Uterus (tissue), 4 donors: ENCODE measurements around the gene HAPLN2. TPM values are rescaled to one million over a fixed set of nuclear protein-coding genes. Genes with fewer than 3 reads are reported as not detected.
"Not testable (repeated sequence)": the region's sequence is repeated elsewhere in the genome, so short reads cannot be mapped to it uniquely, and the experiment has no call there.

Source experiments
- DNase-seq, 2 donors: peaks; one replicate each; pipeline ENCODE4 v3.0.0-alpha.2; 2019 to 2020
- H3K27ac ChIP-seq, 2 donors: fragments of 200-600 bp; sonication (generic); 1 replicate in 1 of 2; 2 replicates in 1 of 2; pipeline ENCODE4 v1.5.1; 2016 to 2018
- H3K27me3 ChIP-seq, 2 donors: fragments of 200-600 bp; sonication (generic); one replicate each; pipeline ENCODE4 v1.5.1; 2018 to 2019; ENCODE audit warnings: control low read depth in 1 of 2
- H3K36me3 ChIP-seq, 2 donors: fragments of 200-600 bp; sonication (generic); one replicate each; pipeline ENCODE4 v1.5.1; 2019; ENCODE audit warnings: control low read depth in 1 of 2
- H3K4me1 ChIP-seq, 2 donors: fragments of 200-600 bp; sonication (generic); one replicate each; pipeline ENCODE4 v1.5.1; 2018 to 2019; ENCODE audit warnings: control low read depth in 1 of 2
- H3K4me3 ChIP-seq, 2 donors: fragments of 200-600 bp; sonication (generic); 1 replicate in 1 of 2; 2 replicates in 1 of 2; pipeline ENCODE4 v1.5.1; 2018 to 2019; ENCODE audit warnings: mild to moderate bottlenecking in 1 of 2
- H3K9me3 ChIP-seq, 2 donors: fragments of 200-600 bp; sonication (generic); one replicate each; pipeline ENCODE4 v1.5.1; 2019; ENCODE audit warnings: control low read depth in 1 of 2
- CTCF ChIP-seq, 4 experiments: fragments of 200-600 bp in 2 of 4; fragments of 450-650 bp in 2 of 4; sonication (generic) in 2 of 4; IDR thresholded peaks; one replicate each; pipeline ENCODE4 v1.5.1; 2016 to 2019; ENCODE audit warnings: antibody characterized with exemption in 4 of 4, mild to moderate bottlenecking in 2 of 4, moderate library complexity in 1 of 4
- POLR2A ChIP-seq, 2 donors: fragments of 450-650 bp; IDR thresholded peaks; one replicate each; pipeline ENCODE4 v1.6.1; 2016; ENCODE audit warnings: antibody characterized with exemption in 2 of 2, mild to moderate bottlenecking in 1 of 2, moderate library complexity in 1 of 2
- intact Hi-C: fragments of 100-400 bp; cut with DNase I; formaldehyde crosslinking; loops from one replicate; pipeline ENCODE4 v1.15.1; 2023; ENCODE audit warnings: low total_unique reads
- total RNA-seq, 4 donors: library from RNA; depleted of rRNA in 3 of 4; stranded (reverse); fragments of >200 nt in 3 of 4; gene quantifications; one replicate each; pipeline versions ENCODE4 v1.1.0 to v1.2.4, GENCODE V29; 2014 to 2023
- donor health status: DM: yes; HTN: yes; CAD: no.

Gene HAPLN2
- total RNA-seq, 4 donors from 2014 or later = 0.77 to 3.9 TPM; not detected in 2

GRCh38 chr1:156582388-156583017, 36.7 kb upstream of the HAPLN2 start:
- Histone ChIP-seq H3K4me1 (no peaks in the 10 kb centered on the region), H3K9me3 (no peaks in the 10 kb centered on the region), H3K27me3 (no peaks in the 10 kb centered on the region), H3K4me3 (no peak overlapping the region), H3K36me3 (no peaks in the 10 kb centered on the region), H3K27ac (no peak overlapping the region)
- no peak for DNase-seq
- TF ChIP-seq CTCF (IDR thresholded peaks at IDR 0.05) (no peak), POLR2A (IDR thresholded peaks at IDR 0.05) (no peak)
- intact Hi-C loops = no loop called here

- no peak overlapping the region for H3K27ac ChIP-seq
- peak; percentile 67 to 83 for DNase-seq
- TF ChIP-seq CTCF (IDR thresholded peaks at IDR 0.05) (peak; percentile 89 to 92 (median 92)), POLR2A (IDR thresholded peaks at IDR 0.05) (no peak)
- H3K36me3 ChIP-seq = no peaks in the 10 kb centered on the region
- H3K9me3 ChIP-seq = no peaks in the 10 kb centered on the region
- intact Hi-C loops = no loop called here
- H3K4me3 ChIP-seq = no peak overlapping the region
- H3K4me1 ChIP-seq = no peaks in the 10 kb centered on the region
- H3K27me3 ChIP-seq = no peaks in the 10 kb centered on the region
Measured at GRCh38 chr1:156583821-156584622, 35.2 kb upstream of the HAPLN2 start.

GRCh38 chr1:156584813-156585212, 34.4 kb upstream of the HAPLN2 start:
- TF ChIP-seq CTCF (IDR thresholded peaks at IDR 0.05) (no peak), POLR2A (IDR thresholded peaks at IDR 0.05) (no peak)
- intact Hi-C loops = no loop called here
- DNase-seq = no peak

GRCh38 chr1:156586323-156586722, 32.9 kb upstream of the HAPLN2 start:
- H3K27ac ChIP-seq = no peak overlapping the region
- TF ChIP-seq CTCF (IDR thresholded peaks at IDR 0.05) (no peak), POLR2A (IDR thresholded peaks at IDR 0.05) (no peak)
- no peaks in the 10 kb centered on the region for H3K27me3 ChIP-seq
- no peak overlapping the region for H3K4me3 ChIP-seq
- intact Hi-C loops = no loop called here
- no peak for DNase-seq
- no peaks in the 10 kb centered on the region for H3K9me3 ChIP-seq
- H3K36me3 ChIP-seq = no peaks in the 10 kb centered on the region
- no peaks in the 10 kb centered on the region for H3K4me1 ChIP-seq

More at GRCh38 chr1:156584813-156585212, 34.4 kb upstream of the HAPLN2 start:
- Histone ChIP-seq H3K9me3 (no peaks in the 10 kb centered on the region), H3K36me3 (no peaks in the 10 kb centered on the region), H3K4me3 (no peak overlapping the region), H3K27me3 (no peaks in the 10 kb centered on the region), H3K27ac (no peak overlapping the region), H3K4me1 (no peaks in the 10 kb centered on the region)

- H3K27me3 ChIP-seq = no peaks in the 10 kb centered on the region
- DNase-seq = no peak
- intact Hi-C loops = no loop called here
Measured at GRCh38 chr1:156586892-156587477, 32.2 kb upstream of the HAPLN2 start.

GRCh38 chr1:156587927-156588326, 31.3 kb upstream of the HAPLN2 start:
- intact Hi-C loops, H3K36me3 ChIP-seq, DNase-seq: not testable (repeated sequence)

More at GRCh38 chr1:156586892-156587477, 32.2 kb upstream of the HAPLN2 start:
- Histone ChIP-seq H3K27ac (no peak overlapping the region), H3K4me1 (no peaks in the 10 kb centered on the region), H3K36me3 (no peaks in the 10 kb centered on the region), H3K9me3 (no peaks in the 10 kb centered on the region), H3K4me3 (no peak overlapping the region)
- TF ChIP-seq CTCF (IDR thresholded peaks at IDR 0.05) (no peak), POLR2A (IDR thresholded peaks at IDR 0.05) (no peak)

More at GRCh38 chr1:156587927-156588326, 31.3 kb upstream of the HAPLN2 start:
- H3K27ac ChIP-seq, H3K4me3 ChIP-seq, H3K4me1 ChIP-seq, H3K9me3 ChIP-seq, H3K27me3 ChIP-seq: not testable (repeated sequence)
